Stomach smooth muscle (tissue), 2 donors: ENCODE results near the gene SFRP5.

Source experiments
- H3K27ac ChIP-seq: one replicate; pipeline ENCODE4 v1.7.0; 2013; ENCODE audit warnings: mild to moderate bottlenecking, low read length, inconsistent platforms
- H3K27me3 ChIP-seq, 2 donors: one replicate each; pipeline ENCODE4 v1.7.0; 2013; ENCODE audit warnings: low read length in 2 of 2; ENCODE audit not compliant: insufficient read depth in 2 of 2, control insufficient read depth in 1 of 2
- H3K36me3 ChIP-seq, 2 donors: one replicate each; pipeline ENCODE4 v1.7.0; 2013; ENCODE audit warnings: low read length in 2 of 2; ENCODE audit not compliant: control insufficient read depth in 2 of 2, insufficient read depth in 2 of 2
- H3K4me1 ChIP-seq: one replicate; pipeline ENCODE4 v1.7.0; 2013; ENCODE audit warnings: low read length; ENCODE audit not compliant: control insufficient read depth, insufficient read depth
- H3K4me3 ChIP-seq, 2 donors: one replicate each; pipeline ENCODE4 v1.7.0; 2013; ENCODE audit warnings: low read length in 2 of 2
- H3K9ac ChIP-seq, 2 donors: one replicate each; pipeline ENCODE4 v1.7.0; 2013; ENCODE audit warnings: low read length in 2 of 2, mild to moderate bottlenecking in 1 of 2
- H3K9me3 ChIP-seq, 2 donors: one replicate each; pipeline ENCODE4 v1.7.0; 2013; ENCODE audit warnings: low read length in 2 of 2; ENCODE audit not compliant: control insufficient read depth in 2 of 2
- donor health status: healthy.
- donor health status: Pancreatic carcinoma.

Gene SFRP5

GRCh38 chr10:97785731-97786130 is 13.9 kb upstream of the SFRP5 start:
- Histone ChIP-seq H3K27ac (no peak overlapping the region), H3K4me3 (no peak overlapping the region), H3K36me3 (no peaks in the 10 kb centered on the region), H3K9me3 (no peaks in the 10 kb centered on the region), H3K9ac (no peak overlapping the region), H3K4me1 (peaks cover 14% of the 10 kb centered on the region), H3K27me3 (peaks cover 5 to 14% of the 10 kb centered on the region in 2 donors)

- Histone ChIP-seq H3K27ac (no peak overlapping the region), H3K4me3 (no peak overlapping the region), H3K9me3 (no peaks in the 10 kb centered on the region), H3K9ac (no peak overlapping the region), H3K27me3 (peaks cover 5 to 13% of the 10 kb centered on the region in 2 donors), H3K36me3 (no peaks in the 10 kb centered on the region), H3K4me1 (peaks cover 14% of the 10 kb centered on the region)
These were observed 13.4 kb upstream of the SFRP5 start for GRCh38 chr10:97785231-97785630.

GRCh38 chr10:97784200-97784810 is 12.5 kb upstream of the SFRP5 start:
- Histone ChIP-seq H3K27ac (no peak overlapping the region), H3K4me3 (no peak overlapping the region), H3K9me3 (no peaks in the 10 kb centered on the region), H3K36me3 (no peaks in the 10 kb centered on the region), H3K9ac (no peak overlapping the region), H3K4me1 (peaks cover 14% of the 10 kb centered on the region), H3K27me3 (peaks cover 0 to 5% of the 10 kb centered on the region in 2 donors)

DNA sequence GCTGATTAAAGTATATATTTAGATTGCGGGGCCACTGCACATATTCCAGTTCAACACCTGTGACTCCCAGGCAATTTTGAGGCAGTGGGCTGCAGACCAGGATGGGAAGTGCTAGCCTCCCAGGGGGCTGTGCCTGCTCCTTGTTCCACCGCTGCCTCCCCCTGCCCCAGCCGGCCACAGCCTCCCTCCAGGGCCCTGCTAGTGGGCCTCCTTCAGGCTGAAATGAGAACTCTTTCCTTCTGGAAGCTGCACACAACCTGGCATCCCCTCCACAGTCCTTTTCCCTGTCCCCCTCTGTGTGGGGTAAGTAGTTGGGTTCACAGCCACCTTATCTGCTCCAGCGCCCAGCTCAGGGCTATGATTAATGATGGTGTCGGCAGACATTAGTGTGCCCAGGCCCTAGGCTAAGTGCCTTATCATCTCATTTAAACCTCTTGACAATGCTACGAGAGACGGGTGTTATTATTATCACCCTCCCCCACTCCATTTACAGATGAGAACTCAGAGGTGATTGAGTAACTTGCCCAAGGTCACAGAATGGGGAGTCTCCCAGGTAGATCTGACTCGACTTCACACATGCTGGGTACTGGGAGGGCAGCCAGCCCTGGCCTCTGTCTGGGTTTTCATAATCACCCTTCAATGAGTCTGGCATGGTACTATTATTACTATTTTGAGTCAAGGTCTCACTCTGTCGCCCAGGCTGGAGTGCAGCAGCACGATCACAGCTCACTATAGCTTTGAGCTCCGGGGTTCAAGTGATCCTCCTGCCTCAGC is 10.8 kb upstream of the SFRP5 start:
- Histone ChIP-seq H3K4me3 (no peak overlapping the region), H3K27ac (no peak overlapping the region), H3K27me3 (peaks cover 0 to under 1% of the 10 kb centered on the region in 2 donors), H3K9ac (no peak overlapping the region), H3K9me3 (no peaks in the 10 kb centered on the region), H3K4me1 (peaks cover 13% of the 10 kb centered on the region), H3K36me3 (no peaks in the 10 kb centered on the region)

DNA sequence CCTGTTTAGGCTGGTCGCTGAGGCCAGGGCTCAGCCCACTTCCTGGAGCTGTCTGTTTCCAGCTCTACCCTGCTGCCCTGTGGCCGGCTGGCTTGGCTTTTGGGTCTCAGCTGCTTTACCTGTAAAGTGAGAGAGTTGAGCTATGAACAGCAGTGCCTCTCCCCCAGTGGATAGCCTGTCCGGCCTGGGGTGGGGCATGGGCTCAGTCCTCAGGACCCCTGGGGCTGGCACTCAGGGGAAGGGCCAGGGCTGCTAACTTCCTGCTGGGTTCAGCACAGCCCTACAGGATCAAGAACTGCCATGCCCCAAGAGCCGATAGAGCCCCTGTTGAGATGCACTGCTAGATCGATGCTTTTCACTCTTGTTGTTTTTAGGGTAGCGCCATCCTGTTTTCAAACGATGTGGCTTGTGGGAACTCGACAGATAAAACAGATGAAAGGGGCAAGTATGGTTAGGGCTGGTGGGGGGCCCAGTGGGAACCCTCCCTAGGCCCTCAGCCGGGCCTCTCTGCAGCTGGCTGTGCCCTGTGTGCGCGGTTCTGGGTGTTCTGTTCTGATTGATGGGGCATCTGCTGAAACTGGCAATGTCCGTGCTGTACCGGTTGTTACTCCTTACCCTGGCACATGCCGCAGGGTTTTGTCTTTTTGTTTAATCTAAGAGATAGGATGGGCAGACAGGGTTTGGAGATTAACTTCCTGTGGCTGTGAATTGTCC is 10.0 kb upstream of the SFRP5 start:
- Histone ChIP-seq H3K4me1 (peaks cover 13% of the 10 kb centered on the region), H3K9ac (no peak overlapping the region)

GRCh38 chr10:97780841-97781617 is 9.2 kb upstream of the SFRP5 start:
- no peak overlapping the region for H3K27ac ChIP-seq
- H3K4me1 ChIP-seq, result peaks cover 13% of the 10 kb centered on the region

More for the DNA sequence above, 10.0 kb upstream of the SFRP5 start:
- Histone ChIP-seq H3K36me3 (no peaks in the 10 kb centered on the region), H3K4me3 (no peak overlapping the region), H3K27me3 (no peaks in the 10 kb centered on the region), H3K9me3 (no peaks in the 10 kb centered on the region), H3K27ac (no peak overlapping the region)

DNA sequence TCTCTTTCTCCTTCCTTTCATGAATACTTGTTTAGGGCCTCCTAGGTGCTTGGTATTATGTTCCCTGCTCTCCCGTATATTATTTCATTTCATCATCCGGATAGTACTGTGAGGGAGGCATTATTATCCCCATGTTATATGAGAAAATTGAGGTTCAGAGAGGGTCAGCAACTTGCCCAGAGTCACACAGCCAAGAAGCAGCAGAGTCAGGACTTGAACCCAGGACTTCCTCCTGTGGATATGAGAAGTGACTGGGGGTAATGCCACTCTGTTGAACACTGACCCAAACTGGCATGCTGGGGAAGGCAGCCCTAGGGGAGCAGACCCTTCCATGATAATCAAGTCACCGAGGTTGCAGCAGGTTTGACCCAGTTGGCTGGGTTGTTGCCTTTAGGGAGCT is 8.2 kb upstream of the SFRP5 start:
- H3K27me3 ChIP-seq, result no peaks in the 10 kb centered on the region

More at GRCh38 chr10:97780841-97781617, 9.2 kb upstream of the SFRP5 start:
- H3K4me3 ChIP-seq, result no peak overlapping the region
- H3K27me3 ChIP-seq, result no peaks in the 10 kb centered on the region
- H3K9ac ChIP-seq, result no peak overlapping the region
- no peaks in the 10 kb centered on the region for H3K36me3 ChIP-seq
- H3K9me3 ChIP-seq, result no peaks in the 10 kb centered on the region

GRCh38 chr10:97779492-97779891 is 7.7 kb upstream of the SFRP5 start:
- Histone ChIP-seq H3K4me3 (no peak overlapping the region), H3K4me1 (peaks cover 13% of the 10 kb centered on the region), H3K9ac (no peak overlapping the region), H3K27ac (no peak overlapping the region), H3K9me3 (no peaks in the 10 kb centered on the region), H3K27me3 (no peaks in the 10 kb centered on the region), H3K36me3 (no peaks in the 10 kb centered on the region)

More for the DNA sequence above, 8.2 kb upstream of the SFRP5 start:
- no peaks in the 10 kb centered on the region for H3K36me3 ChIP-seq
- no peaks in the 10 kb centered on the region for H3K9me3 ChIP-seq
- H3K27ac ChIP-seq, result no peak overlapping the region
- H3K4me1 ChIP-seq, result peaks cover 13% of the 10 kb centered on the region
- no peak overlapping the region for H3K9ac ChIP-seq
- H3K4me3 ChIP-seq, result no peak overlapping the region

DNA sequence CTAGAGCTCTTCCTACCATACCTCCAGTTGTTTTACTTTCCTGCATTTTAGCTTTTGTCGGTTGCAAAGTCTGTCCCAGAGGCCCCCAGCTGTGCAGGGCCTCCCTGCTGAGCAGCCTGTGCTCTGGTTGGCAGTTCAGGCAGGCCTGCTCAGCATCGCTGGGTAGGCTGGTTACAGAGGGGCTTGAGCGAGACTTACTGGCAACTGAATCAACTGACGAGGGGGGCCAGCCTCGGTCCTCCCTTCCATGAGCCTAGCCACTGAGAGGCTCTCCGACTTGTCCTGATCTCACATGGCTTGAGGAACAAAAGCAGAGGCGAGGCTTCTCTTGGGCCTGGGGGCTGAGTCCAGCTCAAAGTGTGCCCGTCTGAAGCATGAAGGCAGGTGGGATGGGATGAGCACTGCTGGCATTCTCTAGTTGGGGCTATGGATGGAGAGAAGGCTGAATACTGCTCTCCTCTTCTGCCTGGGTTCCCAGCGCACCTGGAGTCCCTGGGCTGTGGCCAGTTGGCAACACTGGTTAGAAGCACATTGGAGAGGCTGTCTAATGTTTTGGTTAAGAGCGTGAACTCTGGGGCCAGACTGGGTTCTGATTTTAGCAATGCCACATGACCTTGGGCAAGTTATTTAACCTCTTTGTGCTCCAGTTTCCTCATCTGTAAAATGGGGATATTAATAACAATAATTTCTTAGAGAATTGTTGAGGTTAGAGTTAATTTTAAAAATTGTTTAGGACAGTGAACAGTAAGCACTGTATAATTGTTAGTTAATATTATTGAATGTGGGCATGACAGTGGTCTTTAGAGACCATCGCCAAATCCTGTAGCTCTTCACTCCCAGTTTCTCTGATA is 6.9 kb upstream of the SFRP5 start:
- H3K27me3 ChIP-seq, result peaks cover under 1 to 2% of the 10 kb centered on the region in 2 donors
- H3K9ac ChIP-seq, result no peak overlapping the region
- H3K4me1 ChIP-seq, result peaks cover 13% of the 10 kb centered on the region
- no peak overlapping the region for H3K4me3 ChIP-seq
- H3K36me3 ChIP-seq, result no peaks in the 10 kb centered on the region
- H3K9me3 ChIP-seq, result no peaks in the 10 kb centered on the region
- H3K27ac ChIP-seq, result no peak overlapping the region
